Kidney epithelial cell (primary cell): ENCODE data around the gene FAM50B. TPM values are rescaled to one million over a fixed set of nuclear protein-coding genes. Genes with fewer than 3 reads are reported as not detected.

Experiments used
- DNase-seq: peaks from one replicate; pipeline ENCODE4 v3.0.0-alpha.2; 2010; ENCODE audit warnings: low read depth
- H3K27me3 ChIP-seq: 2 replicates; pipeline ENCODE4 v1.6.0; 2011; ENCODE audit warnings: low read length; ENCODE audit not compliant: control insufficient read depth, insufficient read depth
- H3K36me3 ChIP-seq: 2 replicates; pipeline ENCODE4 v1.5.1; 2011; ENCODE audit warnings: low read length; ENCODE audit not compliant: control insufficient read depth, insufficient read depth
- H3K4me3 ChIP-seq: 2 replicates; pipeline ENCODE4 v1.5.1; 2011; ENCODE audit warnings: low read depth, mild to moderate bottlenecking, control low read depth, low read length
- total RNA-seq: library from RNA; depleted of rRNA; stranded (reverse); fragments of >200 nt; gene quantifications from 2 replicates; pipeline ENCODE4 v1.2.3, GENCODE V29; 2015
- TF ChIP-seq, protein P1 (sequence below): IDR thresholded peaks from 2 replicates; pipeline ENCODE4 v1.5.1; 2011; ENCODE audit warnings: mild to moderate bottlenecking, moderate library complexity, low read length, control low read depth, inconsistent platforms; ENCODE audit not compliant: insufficient read depth, poor library complexity, severe bottlenecking

The FAM50B gene, protein sequence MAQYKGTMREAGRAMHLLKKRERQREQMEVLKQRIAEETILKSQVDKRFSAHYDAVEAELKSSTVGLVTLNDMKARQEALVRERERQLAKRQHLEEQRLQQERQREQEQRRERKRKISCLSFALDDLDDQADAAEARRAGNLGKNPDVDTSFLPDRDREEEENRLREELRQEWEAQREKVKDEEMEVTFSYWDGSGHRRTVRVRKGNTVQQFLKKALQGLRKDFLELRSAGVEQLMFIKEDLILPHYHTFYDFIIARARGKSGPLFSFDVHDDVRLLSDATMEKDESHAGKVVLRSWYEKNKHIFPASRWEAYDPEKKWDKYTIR
- total RNA-seq: 8.6 and 8.7 TPM in 2 replicates

DNA sequence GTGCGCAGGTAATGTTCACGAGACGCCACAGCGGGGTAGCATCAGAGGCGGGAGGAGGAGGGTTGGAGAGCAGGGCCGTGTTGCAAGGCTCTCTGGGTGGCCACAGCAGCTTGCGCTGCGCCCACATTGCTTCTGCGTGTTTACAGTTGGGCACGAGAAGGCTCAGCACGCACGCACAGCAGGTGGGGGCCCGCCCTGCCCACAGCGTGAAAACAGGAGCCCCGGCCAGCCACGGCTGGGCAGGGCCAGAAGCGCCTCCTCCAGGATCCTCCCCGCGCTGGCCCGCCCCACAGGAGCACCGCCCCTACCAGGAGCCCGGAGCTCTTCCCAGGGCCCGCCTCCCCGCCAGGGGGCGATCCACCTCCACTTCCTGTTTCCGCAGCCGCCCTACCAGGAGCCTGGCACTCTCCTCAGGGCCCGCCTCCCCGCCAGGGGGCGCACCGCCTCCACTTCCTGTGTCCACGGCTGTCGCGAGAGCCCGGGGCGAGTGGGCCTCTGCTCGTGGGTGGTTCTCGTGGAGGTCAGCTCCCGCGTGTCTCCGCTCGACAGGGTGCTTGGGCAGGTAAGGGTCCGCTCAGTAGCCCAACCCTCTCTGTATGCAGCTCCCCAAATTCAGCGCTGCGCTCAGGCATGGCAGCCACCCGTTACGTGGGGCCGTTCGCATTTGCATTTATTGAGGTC, at the start of gene FAM50B:
Gene FAM50B, plus strand, starts transcription at position 449 of the 681 bp plus-strand sequence. CDS start 439 bp downstream, outside the sequence.
- TF ChIP-seq, protein P1, sequence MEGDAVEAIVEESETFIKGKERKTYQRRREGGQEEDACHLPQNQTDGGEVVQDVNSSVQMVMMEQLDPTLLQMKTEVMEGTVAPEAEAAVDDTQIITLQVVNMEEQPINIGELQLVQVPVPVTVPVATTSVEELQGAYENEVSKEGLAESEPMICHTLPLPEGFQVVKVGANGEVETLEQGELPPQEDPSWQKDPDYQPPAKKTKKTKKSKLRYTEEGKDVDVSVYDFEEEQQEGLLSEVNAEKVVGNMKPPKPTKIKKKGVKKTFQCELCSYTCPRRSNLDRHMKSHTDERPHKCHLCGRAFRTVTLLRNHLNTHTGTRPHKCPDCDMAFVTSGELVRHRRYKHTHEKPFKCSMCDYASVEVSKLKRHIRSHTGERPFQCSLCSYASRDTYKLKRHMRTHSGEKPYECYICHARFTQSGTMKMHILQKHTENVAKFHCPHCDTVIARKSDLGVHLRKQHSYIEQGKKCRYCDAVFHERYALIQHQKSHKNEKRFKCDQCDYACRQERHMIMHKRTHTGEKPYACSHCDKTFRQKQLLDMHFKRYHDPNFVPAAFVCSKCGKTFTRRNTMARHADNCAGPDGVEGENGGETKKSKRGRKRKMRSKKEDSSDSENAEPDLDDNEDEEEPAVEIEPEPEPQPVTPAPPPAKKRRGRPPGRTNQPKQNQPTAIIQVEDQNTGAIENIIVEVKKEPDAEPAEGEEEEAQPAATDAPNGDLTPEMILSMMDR: peak; percentile 96
- Histone ChIP-seq H3K4me3 (peak within 1 kb of the TSS; percentile 43), H3K36me3 (no peaks in the 10 kb centered on the region), H3K27me3 (no peaks in the 10 kb centered on the region)
- no peak for DNase-seq

DNA sequence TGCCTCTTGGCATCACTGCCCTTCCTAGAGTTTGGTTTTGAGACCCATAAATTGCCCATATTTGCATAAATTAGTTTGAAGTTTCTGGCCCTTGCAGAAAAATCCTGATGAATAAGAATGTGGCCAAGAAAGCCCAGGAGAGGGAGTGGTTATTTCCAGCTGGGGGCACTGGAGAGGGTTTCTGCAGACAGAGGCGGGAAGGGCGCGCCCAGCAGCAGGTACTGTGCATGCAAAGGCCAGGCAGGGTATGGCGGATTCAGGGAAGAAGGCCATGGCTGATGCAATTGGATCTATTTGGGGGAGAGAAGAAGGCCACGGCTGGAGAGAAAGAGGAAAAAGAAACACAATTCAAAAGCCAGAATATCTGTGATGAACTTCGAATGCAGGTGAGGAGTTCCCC, 49.5 kb upstream of the FAM50B start:
- TF ChIP-seq, protein P1: no peak
- Histone ChIP-seq H3K36me3 (no peaks in the 10 kb centered on the region), H3K27me3 (no peaks in the 10 kb centered on the region), H3K4me3 (no peak overlapping the region)
- no peak for DNase-seq

DNA sequence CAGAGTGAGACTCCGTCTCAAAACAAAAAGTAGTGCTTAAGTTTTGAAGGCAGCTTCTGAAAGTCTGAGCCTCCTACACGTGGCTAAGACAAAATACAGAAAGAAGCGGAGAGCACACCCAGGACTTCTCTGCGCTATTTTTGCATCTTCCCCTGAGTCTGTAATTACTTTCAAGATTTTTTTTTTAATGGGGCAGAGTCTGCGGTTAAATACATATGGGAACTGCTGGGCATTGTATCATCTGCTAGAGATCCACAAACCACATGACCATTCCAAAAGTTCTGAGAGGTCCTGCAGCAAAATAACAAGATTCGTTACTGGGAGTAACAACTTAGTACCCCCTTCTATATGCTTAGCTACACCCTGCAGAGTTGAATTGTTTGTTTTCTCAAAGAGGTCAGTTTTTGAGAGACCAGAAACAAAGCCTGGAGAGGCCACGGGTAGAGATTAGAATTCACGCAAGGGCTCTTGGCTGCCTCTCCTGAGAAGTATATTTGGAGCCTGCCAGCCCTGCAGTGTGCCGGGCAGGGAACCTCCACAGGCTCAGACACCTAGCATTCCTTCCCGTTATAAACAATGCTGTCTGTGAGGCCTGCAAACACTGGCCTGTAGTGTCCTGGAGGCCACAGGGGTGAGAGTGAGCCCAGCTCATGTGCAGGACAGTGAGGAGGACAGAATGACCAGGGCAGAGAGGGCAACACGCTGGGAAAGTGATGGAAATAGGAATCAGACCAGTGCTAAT, 48.2 kb upstream of the FAM50B start:
- no peak for DNase-seq
- TF ChIP-seq, protein P1: no peak

DNA sequence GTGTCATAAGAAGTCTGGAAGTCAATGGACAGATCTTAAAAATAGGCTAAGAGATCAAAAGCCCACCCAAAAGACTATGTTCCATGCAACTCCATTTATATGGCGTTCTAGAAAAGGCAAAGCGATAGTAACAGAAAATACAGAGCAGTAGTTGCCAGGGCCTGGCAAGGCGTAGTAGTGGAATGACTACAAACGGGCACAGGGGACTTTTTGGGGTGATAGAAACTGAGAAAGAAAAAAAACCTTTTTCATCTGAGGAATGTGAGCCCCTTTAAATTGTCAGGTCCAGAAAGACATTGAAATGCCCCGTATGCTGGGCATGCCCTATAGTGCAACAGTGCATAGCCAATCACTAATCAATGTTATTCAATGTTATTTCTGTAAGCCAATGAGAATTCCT, 47.2 kb upstream of the FAM50B start:
- H3K27me3 ChIP-seq: no peaks in the 10 kb centered on the region
- H3K36me3 ChIP-seq: no peaks in the 10 kb centered on the region

More for the DNA sequence above, 48.2 kb upstream of the FAM50B start:
- no peaks in the 10 kb centered on the region for H3K36me3 ChIP-seq
- H3K4me3 ChIP-seq: no peak overlapping the region
- H3K27me3 ChIP-seq: no peaks in the 10 kb centered on the region

DNA sequence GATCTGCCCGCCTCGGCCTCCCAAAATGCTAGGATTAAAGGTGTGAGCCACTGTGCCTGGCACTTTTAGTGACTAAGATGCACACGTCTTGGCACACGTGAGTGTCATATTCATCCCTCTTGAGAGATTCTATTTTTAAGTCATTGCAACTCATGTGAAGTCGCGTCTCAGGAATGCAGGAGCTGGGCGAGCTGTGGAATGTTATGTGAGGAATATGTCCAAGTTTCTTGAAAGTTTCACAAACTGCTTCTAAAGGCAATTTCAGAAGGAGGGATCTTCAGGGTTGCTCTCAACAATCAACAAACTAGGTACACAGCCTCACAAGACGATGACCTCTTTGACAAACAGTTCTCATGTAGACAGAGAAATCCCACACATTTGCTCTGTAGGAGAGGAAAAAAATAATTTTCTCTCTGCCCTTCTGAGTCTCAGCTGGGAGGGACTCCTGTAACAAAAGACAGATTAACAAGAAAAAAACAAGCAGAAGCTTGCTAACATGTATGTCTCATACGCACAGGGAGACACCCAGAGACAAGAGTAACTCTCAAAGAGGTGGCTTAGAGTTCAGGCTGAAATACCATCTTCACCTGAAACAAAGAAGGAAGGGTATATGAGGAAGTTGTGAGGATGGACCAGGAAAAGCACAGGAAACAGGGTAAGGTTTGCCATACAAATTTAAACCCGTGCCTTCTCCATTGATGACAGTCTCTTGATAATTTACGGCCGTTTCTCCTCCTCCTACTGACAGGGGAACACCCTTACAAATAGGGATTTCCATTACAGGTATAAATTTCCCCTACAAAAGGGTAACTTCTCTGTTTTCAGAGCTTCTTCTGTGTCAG, 45.3 kb upstream of the FAM50B start:
- no peaks in the 10 kb centered on the region for H3K27me3 ChIP-seq
- H3K36me3 ChIP-seq: no peaks in the 10 kb centered on the region
- H3K4me3 ChIP-seq: no peak overlapping the region
- peak; percentile 87 for DNase-seq
- TF ChIP-seq, protein P1: no peak

More for the DNA sequence above, 47.2 kb upstream of the FAM50B start:
- no peak overlapping the region for H3K4me3 ChIP-seq
- TF ChIP-seq, protein P1: no peak
- DNase-seq: no peak
